Right ventricle myocardium superior (tissue), 1 donor: Measurements from ENCODE around the gene PAX6. TPM values are rescaled to one million over a fixed set of nuclear protein-coding genes. Genes with fewer than 3 reads are reported as not detected.

Experiments
- ATAC-seq: fragments of 200-7000 bp; cut with Tn5 transposase; one replicate; pipeline ENCODE4 v1.9.1; 2020; ENCODE audit warnings: mild to moderate bottlenecking; ENCODE audit not compliant: poor library complexity
- DNase-seq: peaks from one replicate; pipeline ENCODE4 v3.0.0-alpha.2; 2020
- intact Hi-C: fragments of 100-400 bp; cut with DNase I; formaldehyde crosslinking; loops from one replicate; pipeline ENCODE4 v1.11.2; 2022
- total RNA-seq: library from RNA; stranded (reverse); fragmentation: NEBNext Ultra II Directional; extraction: Animal tissue kit (Norgen Biotek cat#: 25700); gene quantifications from one replicate; pipeline ENCODE4 v1.2.1, GENCODE V29; 2021
- donor health status: DM: no; HTN: yes; CAD: no; lungs with severe emphysema.

The PAX6 gene
- total RNA-seq, 1 donor from 2014 or later = not detected

DNA sequence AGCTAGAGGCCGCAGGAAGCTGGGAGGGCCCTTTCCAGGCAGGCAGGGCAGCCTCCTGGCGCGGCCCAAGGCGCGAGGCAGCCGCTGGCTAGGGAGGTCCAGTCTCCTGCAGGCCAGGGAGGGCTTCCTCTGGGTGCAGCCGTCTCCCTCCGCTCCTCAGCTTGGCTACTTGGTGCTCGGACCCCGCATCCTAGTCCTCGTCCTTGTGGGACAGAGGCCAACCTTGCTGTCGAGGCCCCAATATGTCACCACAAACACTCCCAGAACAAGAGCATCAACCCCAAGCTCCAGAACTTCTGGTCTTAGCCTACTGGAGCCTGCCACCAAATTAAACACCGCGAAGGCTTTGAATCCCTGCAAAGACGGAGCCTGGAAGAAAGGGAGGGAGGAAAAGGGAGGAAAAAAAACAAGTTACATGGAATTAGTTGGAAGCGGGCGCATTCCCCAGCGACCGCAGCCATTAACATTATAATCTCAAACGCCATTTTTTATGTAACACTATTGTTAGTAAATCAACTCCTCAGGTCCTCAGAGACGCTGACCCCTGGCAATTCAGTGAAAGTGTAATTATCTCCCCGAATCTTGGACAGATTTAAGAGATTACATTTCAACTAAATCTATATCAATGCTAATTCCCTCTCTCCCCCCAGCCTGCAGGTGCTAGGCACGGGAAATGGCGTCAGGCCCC, 12.7 kb upstream of the PAX6 start:
- DNase-seq = no peak
- no peak for ATAC-seq
- intact Hi-C loops = no loop called here

DNA sequence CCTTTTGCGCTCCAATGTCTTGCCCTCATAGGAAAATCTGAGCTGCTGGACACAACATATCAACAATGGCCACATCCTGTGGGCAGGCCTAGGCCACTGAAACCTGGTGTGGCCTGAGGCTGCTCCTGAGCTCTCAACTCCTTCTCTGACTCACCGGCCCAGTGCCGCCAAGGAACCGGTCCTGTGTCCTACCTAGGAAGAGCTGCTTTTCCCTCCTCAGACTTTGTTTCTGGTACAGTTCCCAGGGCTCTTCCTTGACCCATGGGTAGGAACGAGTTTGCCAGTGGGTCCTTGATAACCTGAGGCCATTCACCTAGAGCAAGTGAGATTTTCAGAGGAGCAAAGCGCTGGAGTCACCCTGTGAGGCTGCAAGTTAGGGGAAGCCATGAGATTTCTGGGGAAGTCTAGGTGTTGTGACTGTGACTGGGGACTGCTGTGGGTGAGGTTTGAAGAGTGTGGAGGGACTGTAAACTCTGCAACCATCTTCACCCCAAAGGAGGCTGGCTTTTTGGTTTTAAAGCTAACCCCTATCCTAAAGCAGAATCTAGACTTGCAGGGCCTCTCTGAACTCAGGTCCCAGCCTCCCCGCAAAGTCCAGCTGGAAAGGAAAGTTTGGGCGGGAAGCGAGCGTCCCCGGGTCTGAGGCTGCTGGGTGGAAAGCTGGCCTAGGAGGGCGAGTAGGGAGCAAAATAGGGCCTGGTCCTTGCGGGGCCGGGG, 12.0 kb upstream of the PAX6 start:
- no peak for DNase-seq
- ATAC-seq = no peak
- intact Hi-C loops = no loop called here

DNA sequence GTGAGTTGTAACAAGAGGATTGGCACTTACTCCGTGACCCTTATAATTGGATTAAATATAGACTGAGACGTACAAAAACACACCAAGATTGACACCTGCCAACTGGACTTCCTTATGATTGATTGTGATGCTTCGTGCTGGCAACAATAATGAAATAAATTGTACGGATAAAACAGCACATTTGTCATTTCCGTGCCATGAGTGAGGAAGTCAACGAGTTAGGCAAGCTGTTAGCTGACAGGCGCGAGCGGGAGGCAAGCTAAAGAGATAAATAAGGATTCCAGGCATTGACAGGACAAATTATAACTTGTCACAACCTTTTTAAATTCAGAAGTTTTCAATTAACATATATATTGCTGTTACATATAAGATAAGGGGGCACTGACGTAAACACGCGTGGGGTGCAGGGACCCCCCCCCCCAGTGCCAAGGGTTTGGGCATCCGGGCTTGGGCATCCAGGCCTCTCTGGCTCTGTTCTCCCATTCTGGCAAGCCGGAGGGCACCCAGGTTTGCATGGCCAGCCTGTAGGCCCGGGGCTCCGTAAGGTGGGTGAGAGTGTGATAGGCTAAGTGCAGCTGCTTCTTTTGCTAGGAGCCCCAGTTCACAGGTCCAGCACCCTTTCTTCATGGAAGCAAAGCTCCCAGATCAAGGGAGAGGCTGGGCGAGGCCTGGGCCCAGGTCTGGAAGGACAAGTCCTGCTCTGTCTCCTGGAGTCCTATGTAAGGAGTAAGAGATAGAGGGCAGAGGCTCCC, 11.2 kb upstream of the PAX6 start:
- intact Hi-C loops = no loop called here
- DNase-seq (no peak), ATAC-seq (no peak)

DNA sequence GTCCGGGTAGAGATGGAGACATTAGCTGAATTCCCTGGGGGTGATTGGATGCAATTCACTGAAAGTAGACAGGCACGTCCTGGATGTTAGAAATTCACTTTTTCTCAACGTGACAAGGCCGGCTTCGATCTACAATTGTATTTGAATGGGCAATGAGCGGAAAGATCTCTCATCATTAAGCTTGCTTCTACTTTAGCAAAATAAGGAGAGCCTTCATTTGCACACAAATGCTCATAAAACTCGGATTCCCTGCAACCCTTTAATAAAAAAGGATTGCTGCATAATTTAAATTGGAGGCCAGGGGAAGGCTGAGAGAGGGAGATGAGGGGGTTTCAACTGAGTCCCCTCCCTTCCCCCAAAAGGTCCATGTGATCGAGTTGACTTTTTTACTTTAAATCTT, 10.6 kb upstream of the PAX6 start:
- ATAC-seq (no peak), DNase-seq (no peak)
- intact Hi-C loops = no loop called here

DNA sequence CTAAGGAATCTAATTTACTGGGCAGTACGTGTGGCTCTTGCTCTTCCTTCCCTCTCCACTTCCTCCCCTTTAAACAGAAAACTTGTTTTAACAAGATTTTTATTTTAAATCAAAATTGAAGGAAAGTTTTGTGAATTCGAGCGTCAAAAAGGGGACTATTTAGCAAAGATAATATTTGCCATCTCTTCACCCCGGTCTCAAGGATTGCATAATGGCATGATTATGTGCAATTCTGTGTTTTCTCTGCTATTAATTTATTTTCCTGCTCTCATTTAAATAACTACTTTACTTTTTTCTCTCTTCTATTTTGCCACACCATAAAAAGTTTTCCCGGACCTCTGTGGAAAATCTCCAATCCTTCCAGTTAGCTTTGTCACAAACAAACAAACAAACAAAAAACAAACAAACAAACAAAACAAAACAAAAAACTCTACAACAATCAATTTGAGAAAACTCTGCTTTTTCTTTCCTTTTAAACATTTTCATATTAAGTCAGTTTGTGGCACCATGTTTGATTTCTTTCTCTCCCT, 10.2 kb upstream of the PAX6 start:
- ATAC-seq = no peak
- DNase-seq = no peak
- intact Hi-C loops = no loop called here

DNA sequence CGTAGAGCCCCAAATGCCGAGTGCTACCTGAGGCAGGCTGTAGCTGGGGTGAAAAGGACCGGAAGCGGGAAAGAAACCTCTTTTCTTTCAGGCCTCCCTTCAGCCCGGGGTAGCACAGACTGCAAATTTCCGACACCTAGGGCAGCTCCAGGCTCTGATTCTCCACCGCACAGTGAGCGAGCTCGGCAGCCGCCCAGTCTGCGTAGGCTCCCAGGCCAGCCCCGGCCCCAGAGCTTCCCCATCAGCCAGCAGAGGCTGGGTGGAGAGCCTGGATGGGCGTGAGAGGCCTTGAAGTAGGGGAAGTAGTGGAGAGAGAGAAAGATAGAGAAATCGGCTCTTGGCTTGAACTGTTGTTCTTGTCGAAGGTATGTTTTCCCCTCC, 9.3 kb upstream of the PAX6 start:
- intact Hi-C loops = no loop called here
- no peak for ATAC-seq
- DNase-seq = no peak

DNA sequence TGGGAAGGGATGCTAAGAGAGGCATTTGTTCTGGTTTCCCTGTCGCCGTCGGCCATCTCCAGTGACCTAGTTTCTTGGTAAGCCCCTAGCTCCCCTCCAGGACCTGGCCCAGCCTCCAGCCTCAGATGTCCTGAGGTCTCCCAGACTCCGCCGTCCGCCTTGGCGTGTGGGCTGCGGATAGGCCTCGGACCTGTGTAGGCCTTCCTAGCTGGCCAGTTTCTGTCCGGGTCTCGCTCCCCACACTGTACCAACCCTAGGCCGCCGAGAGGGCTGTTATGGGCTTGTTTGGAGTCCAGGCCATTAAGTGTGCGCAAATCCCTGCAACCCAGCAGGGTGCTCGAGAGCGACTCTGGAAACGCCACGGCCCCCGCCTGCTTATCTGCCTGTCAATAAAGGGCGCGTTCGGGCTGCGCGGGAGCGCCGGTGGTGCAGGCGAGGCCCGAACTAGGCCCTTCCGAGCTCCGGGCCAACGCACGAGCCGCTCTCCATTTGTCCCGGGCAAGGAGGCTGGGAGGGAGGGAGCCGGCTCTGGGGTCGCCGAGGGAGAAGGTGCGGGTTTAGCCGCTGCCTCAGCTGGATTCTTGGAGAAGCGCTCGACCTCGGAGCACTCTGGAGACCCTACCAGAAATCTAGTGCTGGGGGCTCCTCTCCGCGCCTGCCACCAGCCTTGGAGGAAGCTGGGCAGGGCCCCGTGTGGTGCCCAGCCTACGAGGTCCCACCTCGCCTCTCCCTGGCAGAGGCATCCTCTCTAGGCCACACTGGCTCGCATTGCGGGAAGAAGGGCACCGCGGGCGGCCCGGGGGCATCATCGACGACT, 8.7 kb upstream of the PAX6 start:
- ATAC-seq (no peak), DNase-seq (no peak)
- intact Hi-C loops = no loop called here

DNA sequence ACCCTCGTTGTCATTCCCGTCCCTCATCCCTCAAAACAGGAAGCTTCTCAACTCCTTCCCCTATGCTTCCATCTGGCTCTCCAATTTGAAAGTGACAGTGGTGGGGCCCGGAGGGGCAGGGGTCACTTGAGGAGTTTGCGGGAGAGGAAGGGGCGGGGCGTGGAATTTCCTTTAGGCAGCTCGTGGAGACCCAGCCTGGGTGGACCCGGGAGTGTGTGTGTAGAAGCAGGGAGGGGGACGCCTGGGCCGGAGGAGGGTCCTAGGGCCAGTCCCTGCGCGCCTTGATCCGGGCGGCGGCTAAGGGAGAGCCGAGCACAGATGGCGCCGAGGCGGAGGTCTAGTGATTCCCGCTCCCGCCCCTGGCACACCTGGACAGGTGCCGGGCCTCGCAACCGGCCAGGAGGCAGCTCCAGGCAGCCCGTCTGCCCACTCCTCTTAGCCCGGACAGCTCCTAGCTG, 7.8 kb upstream of the PAX6 start:
- ATAC-seq (no peak), DNase-seq (no peak)
- intact Hi-C loops = no loop called here

DNA sequence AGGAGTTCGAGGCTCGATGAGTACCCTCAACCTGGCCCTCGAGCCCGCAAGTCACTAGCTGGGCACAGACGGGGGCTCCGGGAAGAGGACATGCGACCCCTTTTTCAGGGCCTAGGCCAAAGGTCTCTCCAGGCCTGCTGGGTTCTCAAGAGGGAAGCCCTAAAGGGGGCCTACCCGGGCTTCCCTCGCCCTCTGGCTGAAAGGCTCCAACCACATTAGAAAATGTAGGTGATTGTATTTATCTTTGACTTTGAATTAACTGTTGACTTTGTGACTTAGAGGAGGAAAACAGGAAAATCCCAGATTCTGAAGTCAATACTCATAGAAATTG, 7.3 kb upstream of the PAX6 start:
- intact Hi-C loops = no loop called here
- DNase-seq = no peak
- ATAC-seq = no peak

DNA sequence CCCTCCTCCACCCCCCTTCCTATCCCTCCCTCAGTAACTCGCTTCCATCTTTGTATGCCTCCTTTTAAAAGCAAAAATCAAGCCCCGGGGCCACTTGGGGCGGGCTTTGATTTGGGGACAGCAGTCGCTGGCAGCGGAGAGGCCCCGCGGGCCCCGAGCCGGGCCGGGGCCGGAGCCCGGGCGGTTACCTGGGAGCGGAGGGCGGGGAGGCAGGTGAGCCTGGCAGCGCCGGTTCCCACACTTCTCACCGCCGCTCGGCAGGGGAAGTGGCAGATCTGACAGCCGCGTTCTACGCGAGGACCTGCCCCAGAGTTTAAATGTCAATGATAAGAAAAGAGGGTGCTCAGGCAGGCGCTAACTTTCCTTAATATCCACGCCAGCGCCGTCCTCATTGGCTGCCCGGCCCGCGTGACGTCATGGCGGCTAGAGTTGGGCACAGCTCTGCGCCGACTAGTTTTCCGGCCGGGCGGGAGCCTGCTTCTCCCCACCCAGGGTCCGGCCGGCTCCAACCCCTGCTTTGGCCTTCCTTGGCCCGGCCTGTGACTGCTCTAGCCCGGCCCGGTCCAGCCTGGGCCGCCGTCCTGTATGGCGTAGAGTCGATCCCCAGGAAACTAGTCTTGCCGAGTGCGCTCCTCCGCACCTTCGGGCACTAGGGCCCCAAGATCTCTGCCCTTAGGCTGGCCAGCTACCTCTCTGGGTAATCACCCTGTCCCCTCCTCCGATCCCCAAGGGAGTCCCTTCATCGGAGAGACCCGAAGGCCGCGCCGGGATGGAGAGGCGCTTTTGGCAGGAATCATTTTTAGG, 6.7 kb upstream of the PAX6 start:
- intact Hi-C loops = no loop called here
- DNase-seq = no peak
- ATAC-seq = peak; percentile 41

DNA sequence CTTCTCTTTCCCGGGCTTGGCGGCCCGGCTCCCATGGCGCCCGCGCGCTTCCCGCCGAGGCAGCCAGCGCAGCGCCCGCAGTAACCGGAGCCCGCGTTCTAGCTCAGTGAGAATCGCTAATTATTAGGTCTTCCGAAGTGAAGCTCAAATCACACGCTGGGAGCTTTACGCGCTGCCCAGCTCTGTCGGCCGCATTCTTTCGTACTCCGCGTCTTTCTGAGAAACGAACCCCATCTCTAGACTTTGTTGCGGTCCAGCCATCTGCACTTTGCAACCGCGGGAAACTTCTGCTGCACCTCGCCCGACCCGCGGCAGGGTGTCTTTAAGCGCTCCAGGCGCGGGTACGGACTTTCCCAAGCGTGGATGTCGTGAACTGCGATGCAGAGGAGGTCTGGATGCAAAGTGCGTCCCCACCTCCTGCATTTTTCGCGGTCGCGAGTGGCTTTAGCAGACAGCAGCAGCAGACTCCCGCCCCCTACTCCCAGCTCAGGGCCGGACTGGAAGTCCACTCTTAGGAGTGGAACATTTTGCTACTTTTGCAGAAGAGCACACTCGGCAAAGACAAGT, 6.0 kb upstream of the PAX6 start:
- intact Hi-C loops = no loop called here
- DNase-seq = no peak

DNA sequence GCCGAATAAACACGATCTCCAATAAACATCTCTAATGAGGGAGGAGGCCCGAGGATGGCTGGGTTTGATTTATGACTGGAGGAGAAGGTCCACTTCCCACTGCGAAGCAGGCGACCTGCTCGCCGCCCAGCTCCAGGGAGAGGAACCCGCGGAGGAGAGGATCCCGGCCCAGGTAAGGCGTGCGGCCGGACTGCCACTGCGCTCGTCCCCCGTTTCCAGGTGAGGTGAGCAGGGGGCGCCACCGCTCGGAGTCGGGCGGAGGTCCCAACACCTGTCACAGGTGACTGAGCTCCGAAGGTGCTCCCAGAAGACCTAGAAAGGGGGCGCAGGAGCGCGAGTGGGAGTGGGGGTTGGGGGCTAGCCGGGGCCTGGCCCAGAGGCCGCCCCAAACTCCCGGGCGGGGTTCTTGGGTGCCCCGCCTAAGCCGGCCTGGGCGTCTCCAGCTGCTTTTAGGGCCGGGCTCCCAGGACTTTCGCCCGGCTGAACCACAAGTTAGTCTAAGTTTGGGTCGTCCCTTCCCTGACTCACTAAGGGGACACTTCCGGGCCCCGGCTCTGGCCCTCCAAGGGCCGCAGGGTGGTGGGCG, 5.4 kb upstream of the PAX6 start:
- intact Hi-C loops = no loop called here
- DNase-seq (no peak), ATAC-seq (no peak)

More for the DNA sequence above, 6.0 kb upstream of the PAX6 start:
- no peak for ATAC-seq

DNA sequence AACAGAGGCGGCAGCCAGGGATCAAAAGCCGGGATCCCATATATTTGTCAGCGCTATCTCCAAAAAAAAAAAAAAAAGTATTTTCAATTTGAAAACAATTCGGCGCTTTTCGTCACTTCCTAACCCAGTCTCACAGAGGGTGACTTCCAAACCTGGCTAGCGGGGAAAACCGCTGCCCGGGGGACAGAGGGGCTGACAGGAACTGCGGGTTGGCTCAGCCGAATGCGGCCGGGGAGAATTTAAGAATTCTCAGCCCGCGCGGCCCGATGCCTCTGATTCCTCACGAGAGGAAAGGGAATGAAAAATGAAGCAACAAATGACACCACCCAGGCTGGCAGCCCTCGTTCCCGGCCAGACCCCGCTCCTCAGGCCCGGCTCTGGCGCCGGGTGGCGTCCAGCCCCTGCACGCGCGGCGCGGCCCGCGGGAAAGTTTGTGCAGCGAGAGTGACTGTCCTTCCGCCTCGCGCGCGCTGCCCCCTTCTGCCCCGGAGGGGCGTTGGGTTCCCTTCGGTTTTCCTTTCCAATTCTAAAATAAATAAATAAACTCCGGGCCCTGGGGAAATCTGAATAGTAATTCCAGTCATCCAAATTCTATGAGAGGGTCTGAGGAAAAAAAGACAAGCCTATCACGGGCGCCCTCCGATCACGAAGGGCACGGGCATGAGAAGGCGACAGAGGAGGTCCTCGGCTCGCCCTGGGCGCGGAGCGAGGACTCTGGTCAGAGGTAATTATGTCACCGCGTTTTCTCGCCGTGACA, 4.8 kb upstream of the PAX6 start:
- DNase-seq (no peak), ATAC-seq (no peak)
- intact Hi-C loops = no loop called here

DNA sequence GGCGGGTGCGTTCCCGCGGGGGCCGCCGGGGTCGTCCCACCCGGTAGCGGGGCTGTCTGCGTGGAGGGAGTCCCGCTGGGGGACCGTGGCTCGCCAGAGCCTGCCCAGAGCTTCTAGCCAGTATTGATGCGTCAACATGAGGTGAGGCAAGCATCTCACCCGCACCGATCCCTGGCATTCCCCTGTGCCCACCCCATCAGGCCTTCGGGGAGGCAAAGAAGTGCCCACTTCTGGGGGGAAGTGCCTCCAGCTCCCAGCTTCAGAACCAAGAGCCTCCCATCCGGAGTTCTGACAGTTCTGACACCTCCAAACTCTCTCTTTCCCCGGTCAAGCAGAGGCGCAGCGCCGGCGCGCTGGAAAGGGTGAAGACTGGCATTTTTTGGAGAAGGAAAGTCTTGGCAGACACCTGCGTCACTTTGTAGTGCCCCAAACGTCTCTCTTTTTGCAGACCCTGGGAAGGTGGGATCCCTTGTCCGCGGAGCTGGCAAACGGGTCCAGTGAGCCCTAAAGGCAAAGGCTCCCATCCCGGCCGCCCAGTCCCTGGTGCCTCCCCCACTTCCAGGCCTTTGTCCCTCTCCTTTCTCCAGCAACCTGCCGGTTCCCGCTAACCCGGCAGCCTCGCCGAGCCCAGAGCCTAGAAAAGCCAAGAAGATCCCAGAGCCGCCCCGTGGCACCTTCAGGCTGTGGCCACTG, 3.2 kb upstream of the PAX6 start:
- no peak for ATAC-seq
- DNase-seq = no peak
- intact Hi-C loops = no loop called here

DNA sequence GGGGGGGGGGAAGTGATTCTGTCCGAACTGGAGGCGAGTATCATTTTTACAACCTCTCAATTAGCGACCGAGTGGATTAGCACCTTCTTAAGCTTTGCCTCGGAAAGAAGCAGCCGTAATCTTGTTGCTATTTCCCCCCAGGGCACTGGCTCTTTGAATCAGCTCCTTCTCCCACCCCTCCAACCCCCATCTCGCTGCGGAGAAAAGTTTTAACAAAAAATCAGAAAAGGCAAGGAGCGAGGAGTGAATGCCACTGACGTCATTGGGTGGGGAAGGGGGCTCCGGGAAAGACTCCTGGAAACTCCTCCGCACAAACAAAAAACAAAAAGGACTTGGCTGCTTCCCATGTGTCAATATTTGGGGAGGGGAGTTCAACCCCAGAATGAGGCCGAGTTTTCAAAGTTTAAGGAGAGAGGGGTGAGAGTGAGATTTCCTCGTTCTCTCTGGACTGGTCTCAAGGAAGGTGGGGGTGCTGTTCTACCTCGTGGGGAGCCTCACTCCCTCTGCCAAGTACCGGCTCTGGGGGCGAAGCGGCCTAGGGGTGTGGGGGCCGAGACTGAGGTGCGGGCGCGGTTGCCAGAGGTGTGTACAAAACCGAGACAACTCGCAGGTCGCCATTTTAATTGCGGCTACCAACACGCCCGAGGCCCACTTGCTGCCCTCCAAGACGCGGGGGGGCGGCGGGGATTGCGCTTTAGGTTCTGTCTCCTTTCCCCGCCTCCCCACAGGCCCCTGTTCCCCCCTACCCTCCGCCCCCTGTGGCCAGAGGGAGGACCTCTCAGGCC, 2.5 kb upstream of the PAX6 start:
- ATAC-seq (no peak), DNase-seq (no peak)
- intact Hi-C loops = no loop called here
